NCI-H2029 treated with DMSO at 0.1 percent for 48 hours (cell line): Measurements from ENCODE around the gene PCDHGC4.
A peak's percentile ranks its signal among the peaks of the same experiment; 100 is the strongest.

Experiments used
- DNase-seq: peaks from one replicate; lab custom pipeline; 2025; lab: John Stamatoyannopoulos, UW

Gene PCDHGC4

DNA sequence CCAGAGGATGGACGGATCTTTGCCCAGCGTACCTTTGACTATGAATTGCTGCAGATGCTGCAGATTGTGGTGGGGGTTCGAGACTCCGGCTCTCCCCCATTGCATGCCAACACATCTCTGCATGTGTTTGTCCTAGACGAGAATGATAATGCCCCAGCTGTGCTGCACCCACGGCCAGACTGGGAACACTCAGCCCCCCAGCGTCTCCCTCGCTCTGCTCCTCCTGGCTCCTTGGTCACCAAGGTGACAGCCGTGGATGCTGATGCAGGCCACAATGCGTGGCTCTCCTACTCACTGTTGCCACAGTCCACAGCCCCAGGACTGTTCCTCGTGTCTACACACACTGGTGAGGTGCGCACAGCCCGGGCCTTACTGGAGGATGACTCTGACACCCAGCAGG is 5.9 kb downstream of the PCDHGC4 start:
- DNase-seq, result no peak

DNA sequence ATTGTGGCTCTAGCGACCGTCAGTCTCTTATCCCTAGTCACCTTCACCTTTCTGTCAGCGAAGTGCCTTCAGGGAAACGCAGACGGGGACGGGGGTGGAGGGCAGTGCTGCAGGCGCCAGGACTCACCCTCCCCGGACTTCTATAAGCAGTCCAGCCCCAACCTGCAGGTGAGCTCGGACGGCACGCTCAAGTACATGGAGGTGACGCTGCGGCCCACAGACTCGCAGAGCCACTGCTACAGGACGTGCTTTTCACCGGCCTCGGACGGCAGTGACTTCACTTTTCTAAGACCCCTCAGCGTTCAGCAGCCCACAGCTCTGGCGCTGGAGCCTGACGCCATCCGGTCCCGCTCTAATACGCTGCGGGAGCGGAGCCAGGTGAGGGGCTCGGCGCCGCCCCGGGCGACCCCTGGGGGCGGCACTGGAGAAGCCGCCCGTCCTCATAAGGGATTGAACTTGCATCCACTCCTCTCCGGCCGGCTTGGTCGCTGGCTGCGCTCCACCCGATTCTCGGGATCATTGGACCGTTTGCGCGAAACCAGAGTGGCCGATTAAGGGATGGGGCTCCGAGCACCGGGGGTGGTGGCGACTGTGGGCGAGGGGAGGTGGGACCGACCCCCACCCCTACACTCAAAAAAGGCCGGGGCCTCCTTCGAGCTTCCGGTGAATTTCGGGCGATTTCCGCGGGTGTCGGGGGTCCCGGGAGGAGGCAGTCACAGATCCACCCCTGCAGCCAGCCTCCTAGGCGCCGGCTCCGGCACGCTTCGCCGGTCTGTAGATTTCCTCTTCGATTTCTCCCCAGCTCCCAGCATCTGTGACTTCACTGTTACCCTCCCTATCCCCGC is 6.7 kb downstream of the PCDHGC4 start:
- DNase-seq, result no peak

DNA sequence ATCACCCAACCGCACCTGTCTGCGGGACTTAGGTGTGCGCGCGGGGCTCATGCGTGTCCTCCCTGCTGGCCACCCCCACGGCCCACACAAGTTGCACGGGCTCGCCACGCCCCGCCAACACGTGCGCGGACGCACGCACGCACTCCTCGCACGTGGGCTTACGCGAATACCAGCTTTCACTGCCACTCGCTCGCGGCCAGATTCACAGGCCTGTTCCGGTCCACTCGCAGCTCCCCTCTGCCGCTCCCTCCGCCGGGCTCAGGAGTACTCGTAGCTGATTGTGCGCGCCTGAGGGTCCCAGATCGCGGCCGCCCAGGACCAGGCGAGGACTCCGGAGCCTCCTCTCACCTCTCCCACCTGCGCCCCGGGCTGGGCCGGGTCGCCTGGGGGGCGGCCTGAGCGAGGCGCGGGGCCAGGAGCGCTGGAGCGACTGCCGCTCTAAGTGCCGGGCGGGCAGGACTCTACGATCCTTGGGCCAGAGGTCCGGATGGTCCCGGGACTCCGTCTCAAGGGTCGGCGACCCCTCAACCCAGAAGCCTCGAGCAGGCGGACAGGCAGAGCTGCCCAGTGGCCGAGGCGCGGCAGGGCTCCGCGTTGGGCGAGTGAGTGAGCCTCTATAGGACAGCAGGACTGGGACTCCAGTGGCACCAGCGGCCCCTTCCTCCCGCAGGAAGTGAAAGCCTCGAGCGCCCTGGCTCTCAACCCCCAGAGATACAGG is 7.5 kb downstream of the PCDHGC4 start:
- DNase-seq, result no peak

DNA sequence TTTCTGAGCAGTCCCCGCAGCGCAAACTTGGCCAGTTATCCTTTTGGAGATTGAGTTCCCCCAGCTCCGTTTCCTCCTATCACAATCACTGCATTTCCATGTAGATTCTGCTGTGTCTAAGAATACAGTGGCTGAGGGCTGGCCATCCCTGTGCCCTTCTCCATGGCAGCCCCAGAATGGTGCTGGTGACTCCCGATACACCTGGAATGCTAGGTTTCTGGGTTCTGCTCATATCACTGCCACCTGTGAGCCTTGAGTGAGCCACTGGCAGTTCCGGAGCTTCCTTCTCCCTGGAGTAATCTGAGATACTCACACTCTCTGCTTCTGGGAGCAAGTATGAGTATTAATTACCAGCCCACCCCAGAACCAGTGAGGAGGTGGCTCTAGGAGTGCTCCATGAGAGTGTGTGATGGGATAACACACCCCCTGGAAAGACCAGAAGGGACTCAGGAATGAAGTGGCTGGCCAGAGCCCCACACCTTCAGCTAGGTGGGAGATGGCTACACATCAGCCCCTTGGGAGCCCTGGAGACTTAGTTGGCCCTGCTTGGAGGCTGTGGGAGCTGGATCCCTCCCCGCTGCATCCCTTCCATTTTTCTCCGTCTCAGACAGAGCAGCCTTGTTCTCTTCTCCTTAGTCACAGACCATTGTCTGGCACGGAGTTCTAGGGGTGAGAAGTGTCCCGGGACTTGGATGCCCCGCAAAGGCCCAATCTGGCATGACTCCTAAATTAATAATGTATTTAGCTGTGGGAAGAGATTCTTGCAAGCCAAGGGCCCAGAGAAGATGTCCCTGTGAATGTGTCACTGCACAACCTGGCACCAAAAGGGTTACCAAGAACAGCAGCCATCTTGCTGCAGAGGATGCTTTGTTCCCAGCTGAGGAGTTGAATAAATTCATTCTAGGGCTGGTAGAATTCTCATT is 8.9 kb downstream of the PCDHGC4 start:
- DNase-seq, result no peak

DNA sequence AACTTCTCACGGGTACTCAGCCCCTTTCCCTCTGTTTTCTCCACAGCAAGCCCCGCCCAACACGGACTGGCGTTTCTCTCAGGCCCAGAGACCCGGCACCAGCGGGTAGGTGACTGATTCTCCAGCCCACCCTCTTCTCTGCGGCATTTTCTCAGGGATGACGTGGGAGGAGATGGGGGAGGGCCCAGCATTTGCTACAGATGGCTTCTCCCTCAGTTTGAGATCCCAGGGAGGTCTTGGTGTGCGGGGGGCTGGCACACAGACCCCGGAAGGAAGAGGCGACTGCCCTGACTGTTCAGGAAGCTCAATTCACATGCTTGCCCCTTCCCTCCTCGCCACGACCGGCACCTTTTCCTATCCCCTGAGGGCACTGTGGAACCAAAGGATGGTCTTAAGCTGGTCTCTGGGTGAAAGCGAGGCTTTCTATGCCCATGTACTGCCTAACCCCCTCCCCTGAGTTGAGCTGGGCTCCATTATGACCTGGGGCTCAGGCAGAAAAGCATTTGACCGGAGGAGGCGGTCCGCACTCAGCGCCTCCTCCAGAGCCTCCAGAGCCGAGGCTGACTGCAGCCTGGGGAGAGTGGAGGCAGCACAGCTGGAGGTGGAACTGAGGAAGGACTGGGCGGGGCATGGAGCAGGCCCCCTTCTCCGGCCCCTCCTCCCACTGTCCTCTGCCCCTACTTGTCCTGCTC is 10.1 kb downstream of the PCDHGC4 start:
- DNase-seq, result no peak

DNA sequence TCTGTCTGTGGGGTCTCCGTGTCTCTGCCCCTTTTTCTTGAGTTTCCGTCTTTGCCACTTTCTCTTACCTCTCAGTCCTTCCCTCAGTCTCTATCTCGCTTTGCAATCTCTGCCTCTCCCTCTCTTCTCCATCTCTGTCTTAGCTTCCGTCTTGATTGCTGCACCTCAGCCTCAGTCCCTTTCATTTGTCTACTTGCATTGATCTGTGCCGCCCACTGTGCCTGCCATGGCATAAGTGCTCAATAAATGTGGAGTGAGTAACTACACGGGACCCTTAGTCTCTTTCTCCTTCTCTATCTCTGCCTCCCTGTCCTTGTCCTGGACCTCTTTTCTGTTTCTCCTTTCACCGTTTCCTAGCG is 10.6 kb downstream of the PCDHGC4 start:
- DNase-seq, result no peak

DNA sequence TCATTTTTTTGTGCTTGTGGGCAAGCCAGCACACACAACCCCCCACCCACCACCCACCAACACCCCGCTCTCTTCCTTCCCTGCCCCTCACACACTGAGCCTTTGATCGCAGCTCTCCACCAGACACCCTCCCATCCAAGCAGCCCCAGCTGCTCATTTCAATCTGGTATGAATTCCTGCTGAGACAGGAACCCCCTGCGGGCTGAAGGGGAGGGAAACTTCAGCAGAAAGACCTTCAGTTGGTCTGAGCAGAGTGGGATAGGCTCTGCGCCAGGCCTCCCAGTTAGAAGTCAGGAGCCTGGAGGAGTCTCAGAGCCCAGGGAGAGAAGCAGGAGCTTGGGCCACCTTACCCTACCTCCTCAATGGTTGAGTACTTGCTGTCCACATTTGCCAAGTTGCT is 11.2 kb downstream of the PCDHGC4 start:
- no peak for DNase-seq

DNA sequence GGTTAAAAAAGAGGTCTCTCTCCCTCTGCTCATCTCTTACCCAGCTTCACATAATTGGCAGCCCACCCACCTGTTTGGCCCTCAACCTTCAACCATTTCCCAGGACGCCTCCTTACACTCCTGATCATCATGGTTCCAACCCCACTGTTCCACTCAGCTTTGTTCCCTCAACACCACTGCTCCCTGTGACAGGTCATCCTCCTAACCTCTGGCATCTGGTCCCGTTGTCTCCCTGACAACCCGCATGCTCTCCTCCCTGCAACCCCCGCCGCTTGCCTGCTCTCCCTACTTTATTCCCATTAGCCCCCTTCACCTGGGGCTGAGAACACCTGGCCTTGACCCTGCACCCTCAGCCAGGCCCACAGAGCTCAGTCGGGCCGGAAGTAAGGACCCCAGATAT is 16.9 kb downstream of the PCDHGC4 start:
- no peak for DNase-seq

DNA sequence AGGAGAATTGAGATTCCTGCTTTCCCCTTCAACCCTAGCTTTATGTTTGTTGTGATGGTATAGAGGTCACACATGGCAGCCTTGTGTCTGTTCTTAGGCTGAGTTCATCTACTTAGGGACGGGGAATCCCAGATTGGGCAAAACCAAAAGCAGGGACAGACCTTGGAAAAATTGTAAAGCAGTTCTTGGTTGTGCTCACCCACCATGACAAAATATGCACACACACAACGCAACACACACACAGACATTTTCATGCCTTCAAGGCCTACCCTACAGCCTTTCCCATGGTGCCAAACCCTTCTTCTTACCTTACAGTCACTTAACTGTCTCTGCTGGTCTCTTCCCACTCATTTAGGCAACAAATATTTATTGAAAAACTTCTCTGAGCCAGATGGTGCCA is 18.9 kb downstream of the PCDHGC4 start:
- no peak for DNase-seq

DNA sequence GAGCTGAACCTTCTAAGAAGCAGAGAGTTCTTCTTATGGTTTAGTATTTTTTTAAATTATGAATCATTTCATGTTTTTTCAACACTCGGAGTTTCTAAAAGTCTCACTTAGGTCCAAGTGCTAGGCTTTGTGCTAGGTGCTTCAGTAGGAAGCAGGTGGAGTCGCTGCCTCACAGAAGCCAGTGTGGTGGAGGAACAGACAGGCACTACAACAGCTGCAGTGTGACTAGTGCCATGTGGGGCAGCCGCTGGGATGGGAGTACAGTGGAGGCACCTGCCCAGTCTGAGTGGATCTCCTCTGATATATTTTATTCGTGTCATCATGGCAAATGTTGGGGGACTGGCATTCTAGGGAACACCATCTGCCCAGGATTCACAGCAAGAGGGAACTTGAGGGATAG is 19.4 kb downstream of the PCDHGC4 start:
- DNase-seq, result no peak

DNA sequence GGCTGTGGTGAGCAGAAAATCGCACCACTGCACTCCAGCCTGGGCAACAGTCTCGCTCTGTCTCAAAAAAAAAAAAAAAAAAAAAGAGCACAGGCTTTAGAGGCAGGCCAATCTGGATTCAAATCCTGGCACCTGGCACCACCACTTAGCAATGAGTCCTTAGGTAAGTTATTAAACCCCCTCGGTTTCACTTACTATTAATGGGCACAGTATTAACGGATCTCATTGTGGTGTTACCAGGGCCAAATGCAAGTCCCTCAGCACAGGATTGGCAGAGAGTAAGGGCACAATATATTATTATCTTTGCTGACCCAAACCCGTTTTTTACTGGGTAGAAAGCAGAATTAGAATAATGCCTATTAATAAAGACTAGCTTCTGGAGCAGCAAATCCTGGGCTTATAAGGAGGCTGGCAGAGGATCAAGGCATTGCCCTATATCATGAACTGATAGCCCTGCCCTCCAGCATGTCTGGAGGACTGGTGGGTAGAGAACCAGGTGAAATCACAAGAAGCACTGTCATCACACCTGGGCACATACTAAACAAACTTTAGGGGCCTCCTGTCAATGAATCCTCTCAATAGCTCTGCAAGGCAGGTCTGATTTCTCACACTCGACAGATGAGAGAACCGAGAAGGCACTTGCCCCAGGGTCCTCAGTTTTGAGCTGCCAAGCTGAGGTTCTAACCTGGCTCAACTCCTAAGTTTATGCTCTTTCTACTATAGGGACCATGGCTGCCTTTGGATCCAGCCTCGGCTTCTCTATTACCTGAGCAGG is 21.7 kb downstream of the PCDHGC4 start:
- no peak for DNase-seq

DNA sequence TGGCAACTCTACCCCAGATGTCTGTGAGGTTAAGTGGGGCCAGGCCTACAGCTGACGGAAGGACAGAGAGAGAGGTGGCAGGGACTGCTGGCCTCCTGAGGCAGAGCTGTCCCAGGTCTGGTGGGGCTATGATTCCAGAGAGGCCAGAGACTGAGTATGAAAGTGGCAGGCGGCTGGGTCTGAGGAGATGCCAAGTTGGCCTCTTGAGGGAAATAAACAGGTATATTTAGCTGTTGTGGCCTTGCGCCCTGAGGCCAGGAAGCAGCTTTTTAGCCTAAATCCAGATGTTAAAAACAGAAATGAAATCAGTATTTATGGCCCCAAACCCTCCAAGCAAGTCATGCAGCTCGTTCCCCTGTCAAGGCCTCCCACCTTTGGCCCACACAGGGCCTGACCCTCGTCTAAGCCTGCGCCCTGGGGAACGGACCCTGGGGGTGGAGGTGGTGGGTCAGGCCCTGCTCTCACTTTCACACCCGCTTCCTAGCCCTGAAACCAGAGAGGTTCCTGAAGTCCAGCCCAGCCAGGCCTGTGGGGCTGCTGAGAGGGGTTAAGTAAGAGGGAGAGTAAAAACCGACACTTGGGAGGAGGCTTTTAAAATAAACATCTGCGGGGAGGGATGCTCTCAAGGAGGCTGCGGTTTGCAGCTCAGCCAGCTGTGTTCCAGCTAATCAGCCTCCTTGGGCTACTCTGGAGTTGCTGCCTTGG is 22.7 kb downstream of the PCDHGC4 start:
- no peak for DNase-seq

DNA sequence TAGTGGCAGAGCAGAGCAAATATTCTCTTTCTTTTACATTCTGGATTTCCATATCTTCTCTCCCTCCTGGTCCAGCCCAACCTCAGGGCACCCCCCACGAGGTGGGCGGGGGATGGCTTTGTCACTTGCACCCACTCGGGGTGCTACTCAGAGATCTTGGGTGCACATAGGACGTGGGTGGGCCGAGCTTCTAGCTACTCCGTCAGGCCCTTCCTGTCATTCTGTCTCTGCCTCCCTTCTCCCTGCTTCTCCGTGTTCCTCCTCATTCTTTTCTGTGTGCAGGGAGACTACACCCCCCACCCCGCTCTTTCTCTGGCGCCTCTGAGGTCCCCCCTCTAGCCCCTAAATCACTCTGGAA is 23.6 kb downstream of the PCDHGC4 start:
- no peak for DNase-seq

DNA sequence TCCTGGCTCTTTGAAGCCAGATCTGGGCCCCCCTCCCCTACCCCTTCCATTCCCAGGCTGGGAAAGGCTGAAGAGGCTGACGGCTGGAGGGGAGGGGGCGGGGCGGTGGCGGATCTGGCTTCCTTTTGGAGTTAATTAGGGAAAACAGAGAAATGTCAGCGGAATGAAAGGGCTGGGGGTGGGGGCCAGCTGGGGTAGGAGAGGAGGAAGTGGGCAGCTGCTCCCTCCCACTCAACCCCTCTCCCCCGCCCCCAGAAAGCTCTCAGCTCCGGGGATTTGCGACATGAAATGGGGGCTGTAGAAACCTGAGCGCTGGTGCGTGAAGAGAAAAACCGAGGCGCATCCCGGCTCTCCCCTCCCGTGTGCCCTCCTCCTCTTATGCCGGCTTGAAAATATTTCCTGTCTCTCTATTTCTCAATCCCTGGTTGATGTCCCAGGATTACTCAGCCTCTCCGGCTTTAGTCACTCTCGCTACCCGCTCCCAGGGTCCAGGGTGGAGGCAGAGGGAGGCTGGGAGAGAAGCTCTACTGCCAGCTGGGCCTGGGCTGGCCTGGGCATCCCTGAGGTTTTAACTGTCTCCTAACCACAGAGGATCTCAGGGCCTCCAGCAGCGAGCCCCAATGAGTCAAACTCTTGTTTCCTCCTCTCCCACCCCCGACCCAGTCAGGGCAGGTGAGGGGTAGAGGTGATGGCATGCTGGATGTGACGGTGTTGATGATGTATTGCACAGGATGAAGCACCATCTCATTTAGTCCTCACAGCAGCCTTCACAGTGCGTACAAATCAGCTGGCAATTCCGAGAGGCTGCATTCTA is 24.2 kb downstream of the PCDHGC4 start:
- no peak for DNase-seq

DNA sequence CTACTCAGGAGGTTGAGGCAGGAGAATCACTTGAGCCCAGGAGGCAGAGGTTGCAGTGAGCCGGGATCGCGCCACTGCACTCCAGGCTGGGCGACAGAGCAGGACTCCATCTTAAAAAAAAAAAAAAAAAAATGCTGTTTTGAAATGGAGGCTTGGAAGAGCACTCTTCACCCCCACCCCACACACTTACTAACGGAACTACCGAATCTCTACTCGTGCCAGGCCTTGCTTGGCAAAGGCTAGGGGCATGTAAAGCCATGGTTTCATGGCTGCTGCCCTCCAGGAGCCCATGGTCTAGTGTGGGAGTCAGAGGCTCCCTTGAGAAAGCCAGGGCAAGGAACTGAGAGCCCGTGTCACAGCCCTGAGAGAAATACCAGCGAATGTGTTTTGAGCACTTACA is 25.3 kb downstream of the PCDHGC4 start:
- DNase-seq, result no peak

DNA sequence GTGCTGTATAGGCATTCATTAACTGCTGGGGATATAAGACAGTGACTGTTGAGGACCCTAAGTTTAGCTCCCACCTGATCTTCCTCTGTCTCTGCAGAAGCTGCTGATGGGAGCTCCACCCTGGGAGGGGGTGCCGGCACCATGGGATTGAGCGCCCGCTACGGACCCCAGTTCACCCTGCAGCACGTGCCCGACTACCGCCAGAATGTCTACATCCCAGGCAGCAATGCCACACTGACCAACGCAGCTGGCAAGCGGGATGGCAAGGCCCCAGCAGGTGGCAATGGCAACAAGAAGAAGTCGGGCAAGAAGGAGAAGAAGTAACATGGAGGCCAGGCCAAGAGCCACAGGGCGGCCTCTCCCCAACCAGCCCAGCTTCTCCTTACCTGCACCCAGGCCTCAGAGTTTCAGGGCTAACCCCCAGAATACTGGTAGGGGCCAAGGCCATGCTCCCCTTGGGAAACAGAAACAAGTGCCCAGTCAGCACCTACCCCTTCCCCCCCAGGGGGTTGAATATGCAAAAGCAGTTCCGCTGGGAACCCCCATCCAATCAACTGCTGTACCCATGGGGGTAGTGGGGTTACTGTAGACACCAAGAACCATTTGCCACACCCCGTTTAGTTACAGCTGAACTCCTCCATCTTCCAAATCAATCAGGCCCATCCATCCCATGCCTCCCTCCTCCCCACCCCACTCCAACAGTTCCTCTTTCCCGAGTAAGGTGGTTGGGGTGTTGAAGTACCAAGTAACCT is 26.2 kb downstream of the PCDHGC4 start:
- no peak for DNase-seq

DNA sequence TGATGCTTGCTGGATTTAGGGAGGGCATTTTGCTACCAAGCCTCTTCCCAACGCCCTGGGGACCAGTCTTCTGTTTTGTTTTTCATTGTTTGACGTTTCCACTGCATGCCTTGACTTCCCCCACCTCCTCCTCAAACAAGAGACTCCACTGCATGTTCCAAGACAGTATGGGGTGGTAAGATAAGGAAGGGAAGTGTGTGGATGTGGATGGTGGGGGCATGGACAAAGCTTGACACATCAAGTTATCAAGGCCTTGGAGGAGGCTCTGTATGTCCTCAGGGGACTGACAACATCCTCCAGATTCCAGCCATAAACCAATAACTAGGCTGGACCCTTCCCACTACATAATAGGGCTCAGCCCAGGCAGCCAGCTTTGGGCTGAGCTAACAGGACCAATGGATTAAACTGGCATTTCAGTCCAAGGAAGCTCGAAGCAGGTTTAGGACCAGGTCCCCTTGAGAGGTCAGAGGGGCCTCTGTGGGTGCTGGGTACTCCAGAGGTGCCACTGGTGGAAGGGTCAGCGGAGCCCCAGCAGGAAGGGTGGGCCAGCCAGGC is 27.0 kb downstream of the PCDHGC4 start:
- no peak for DNase-seq

DNA sequence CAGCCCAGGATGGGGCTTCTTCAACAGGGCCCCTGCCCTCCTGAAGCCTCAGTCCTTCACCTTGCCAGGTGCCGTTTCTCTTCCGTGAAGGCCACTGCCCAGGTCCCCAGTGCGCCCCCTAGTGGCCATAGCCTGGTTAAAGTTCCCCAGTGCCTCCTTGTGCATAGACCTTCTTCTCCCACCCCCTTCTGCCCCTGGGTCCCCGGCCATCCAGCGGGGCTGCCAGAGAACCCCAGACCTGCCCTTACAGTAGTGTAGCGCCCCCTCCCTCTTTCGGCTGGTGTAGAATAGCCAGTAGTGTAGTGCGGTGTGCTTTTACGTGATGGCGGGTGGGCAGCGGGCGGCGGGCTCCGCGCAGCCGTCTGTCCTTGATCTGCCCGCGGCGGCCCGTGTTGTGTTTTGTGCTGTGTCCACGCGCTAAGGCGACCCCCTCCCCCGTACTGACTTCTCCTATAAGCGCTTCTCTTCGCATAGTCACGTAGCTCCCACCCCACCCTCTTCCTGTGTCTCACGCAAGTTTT is 27.6 kb downstream of the PCDHGC4 start:
- peak; percentile 67 for DNase-seq
